Liver (tissue), 3 donors: Measurements from ENCODE around the gene AGMAT.

ENCODE experiments used
- ATF3 ChIP-seq: IDR thresholded peaks from 2 replicates; pipeline ENCODE4 v1.6.1; 2016; ENCODE audit warnings: antibody characterized with exemption
- CTCF ChIP-seq: fragments of 150-350 bp; IDR thresholded peaks from 2 replicates; pipeline ENCODE4 v1.5.1; 2017; ENCODE audit warnings: improper control_type of control experiment, low read depth, low read length; ENCODE audit not compliant: missing input control
- HNF4A ChIP-seq, 2 donors: conservative IDR thresholded peaks; 2 replicates each; pipeline ENCODE4 v1.6.1; 2016; ENCODE audit warnings: antibody characterized with exemption in 2 of 2, mild to moderate bottlenecking in 2 of 2
- donor health status: healthy.
- donor health status: healthy.

GRCh38 chr1:15618655-15619525 is 34.0 kb upstream of the AGMAT start:
- TF ChIP-seq ATF3 (no peak), CTCF (peak; percentile 10), HNF4A (conservative IDR thresholded peaks at IDR 0.05) (peak; percentile 88 to 90)
